RPMI8226 (cell line): ENCODE measurements around the gene KIZ.

Experiments
- DNase-seq: peaks from one replicate; pipeline ENCODE4 v3.0.0-alpha.2; 2015

Gene KIZ

GRCh38 chr20:21104921-21105320 lies 21.0 kb upstream of the KIZ start:
- no peak for DNase-seq

- DNase-seq, result no peak
Observed at GRCh38 chr20:21105429-21106170, 20.3 kb upstream of the KIZ start.

DNA sequence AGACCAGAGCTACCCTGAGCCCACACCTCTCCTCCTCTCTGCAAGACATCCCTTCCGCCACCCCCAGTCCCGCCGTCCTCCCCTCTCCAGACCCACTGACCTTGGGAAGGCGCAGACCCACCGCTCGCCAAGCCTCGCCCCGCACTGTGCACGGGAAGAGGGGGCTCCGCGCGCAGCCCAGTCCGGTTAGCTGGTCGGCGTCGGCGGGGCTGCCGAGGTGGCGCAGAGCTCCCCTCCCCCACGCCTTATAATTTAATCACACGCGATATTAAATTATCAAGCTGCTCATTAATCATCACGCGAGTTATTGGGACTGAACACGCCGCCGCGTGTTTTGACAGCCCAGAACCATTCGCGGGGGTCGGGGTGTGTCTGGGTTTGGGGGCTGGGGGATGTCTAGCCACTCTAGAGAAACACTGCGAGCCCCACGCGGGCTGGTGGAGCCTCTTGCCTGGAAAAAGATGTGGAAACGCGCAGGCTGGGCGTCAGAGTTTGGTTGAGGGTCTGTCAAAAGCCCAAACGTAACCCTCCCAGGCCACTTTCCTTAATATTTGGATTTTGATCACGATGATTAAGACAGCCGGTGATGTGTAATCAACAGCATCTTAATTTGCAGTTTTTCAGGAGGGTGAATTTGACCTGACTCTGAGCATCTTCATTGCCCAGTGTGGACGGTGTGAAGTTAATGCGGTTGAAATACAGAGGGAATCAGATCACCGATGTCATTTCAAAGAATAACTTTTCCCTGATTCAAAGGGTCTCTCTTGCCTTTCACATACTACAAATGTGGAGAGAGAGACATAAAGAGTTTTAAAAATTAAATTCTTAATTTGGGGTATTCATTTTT lies 19.5 kb upstream of the KIZ start, which contains the start of gene LINC00237:
LINC00237 (minus strand) TSS at position 188 of the 847 bp plus-strand sequence.
- no peak for DNase-seq

GRCh38 chr20:21109144-21109543 lies 16.7 kb upstream of the KIZ start:
- DNase-seq, result no peak

DNA sequence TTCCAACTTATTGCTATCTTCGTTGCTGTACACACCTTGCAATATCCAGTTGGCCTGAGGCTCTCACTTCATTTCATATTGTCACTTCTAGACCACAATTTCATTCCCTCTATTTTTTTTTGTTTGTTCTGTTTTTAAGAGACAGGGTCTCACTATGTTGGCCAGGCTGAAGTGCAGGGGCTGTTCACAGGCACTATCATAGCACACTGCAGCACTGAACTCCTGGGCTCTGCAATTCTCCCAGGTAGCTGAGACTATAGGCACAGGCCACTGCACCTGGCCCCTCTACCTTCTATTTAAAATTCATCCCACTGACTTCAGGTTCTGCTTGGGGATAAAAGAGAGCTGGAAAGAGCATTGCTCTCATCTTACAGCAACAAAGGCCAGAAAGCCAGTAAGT lies 15.1 kb upstream of the KIZ start:
- DNase-seq, result no peak

GRCh38 chr20:21111416-21111815 lies 14.5 kb upstream of the KIZ start:
- DNase-seq, result no peak

- DNase-seq, result no peak
Observed at GRCh38 chr20:21113697-21114096, 12.2 kb upstream of the KIZ start.

GRCh38 chr20:21114584-21114983 lies 11.3 kb upstream of the KIZ start:
- DNase-seq, result no peak

DNA sequence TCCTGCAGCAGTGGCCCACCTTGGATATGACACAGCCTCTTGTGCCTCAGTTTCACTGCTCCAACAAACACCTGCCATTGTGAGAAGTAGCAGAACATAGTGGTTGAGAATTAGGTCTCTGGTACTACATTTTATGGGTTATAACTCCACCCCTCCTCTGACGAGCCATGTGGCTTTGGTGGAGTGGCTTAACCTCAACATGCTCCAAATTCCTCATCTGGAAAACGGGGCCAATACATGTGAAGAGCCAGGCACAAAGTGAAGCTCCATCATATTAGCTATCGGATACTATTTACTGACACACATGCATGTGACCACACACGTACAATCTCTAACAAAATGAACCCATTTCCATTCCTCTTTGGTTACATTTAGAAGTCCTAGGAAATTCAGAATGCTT lies 8.4 kb upstream of the KIZ start:
- DNase-seq, result no peak

DNA sequence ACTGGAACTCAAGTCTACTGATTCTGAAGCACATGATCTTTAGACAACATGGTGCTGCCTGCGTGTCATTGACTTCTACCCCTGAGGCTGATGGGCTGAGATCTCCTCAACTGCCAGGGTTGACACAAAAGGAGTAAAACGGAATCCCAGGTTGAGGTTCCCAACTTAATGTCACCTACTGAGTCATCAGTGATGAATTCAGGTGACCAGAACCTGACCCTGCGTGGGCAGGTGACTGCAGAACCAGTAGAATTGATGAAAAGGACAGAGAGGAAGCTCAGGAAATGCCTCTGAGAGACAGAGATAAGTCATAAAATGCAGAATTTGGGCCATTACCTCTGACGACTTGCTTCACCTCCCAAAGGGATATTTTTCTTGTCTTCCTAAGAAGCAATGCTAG lies 7.7 kb upstream of the KIZ start:
- DNase-seq, result no peak

DNA sequence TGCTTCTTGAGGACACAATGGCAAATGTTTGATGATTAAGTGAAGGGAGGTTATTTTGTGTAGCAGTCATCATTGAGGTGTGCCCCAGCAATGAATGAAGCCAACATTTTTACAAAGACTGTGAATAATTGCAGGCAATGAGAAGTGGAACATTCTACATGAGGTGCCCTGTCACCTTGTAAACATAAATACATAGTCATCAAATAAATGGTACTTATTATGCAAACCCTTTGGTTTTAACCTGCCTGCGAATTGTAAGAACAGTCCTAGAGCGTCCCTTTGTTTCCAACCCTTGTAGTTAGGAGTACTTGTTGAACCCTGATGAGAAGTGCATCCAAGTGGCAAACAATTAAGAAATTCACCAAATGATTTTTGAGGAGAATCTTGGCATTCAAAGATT lies 7.1 kb upstream of the KIZ start:
- DNase-seq, result no peak

- DNase-seq, result no peak
Observed at GRCh38 chr20:21124190-21124589, 1.7 kb upstream of the KIZ start.

DNA sequence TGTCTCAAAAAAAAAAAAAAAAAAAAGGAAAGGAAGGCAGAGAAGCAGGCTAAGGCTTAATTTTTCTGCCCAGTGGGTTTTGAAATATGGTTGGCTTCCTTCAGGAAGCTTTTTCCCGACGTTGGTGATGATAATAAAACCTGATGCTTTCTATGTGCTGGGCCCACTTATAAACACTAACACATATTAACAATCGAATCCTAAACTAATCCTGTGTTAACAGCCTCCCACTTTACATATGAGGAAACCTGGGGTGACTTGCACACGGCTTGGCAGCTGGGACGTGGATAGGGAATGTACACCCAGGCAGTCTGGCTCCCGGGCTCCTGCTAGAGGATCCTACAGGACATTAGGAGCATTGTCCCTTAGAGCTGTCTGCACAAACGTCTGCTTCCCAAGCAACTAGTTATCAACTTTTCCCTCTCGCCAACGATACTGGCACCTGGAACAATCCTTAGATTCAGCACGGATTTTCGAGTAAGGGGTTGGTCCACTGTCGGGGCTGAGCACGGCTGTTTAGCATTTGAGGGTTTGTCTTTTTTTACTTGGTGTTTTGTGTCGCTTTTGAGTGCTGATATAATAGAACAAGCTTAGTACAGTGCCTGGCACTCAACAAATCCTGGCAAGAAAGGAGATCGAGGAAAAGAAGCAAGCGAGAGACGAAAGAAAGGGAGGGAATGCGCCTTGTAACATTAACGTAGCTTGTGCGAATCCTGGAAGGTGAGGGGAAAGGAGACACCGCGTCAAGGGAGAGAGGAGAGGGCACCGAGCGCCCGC lies 622 bp upstream of the KIZ start:
- no peak for DNase-seq

DNA sequence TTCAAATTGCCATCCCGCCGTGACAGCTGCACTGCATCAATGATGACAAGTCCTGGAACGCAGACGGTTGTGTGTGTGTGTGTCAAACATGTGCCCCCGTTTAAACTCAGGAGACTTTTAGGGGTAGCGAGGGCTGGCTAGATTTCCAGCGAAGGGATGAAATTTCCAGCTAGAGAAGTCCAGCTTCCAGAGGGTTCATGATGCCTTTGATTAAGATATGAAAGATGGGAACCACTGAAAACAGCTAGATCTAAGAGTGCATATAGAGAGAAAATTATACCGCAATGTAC lies 644 bp downstream of the KIZ start:
- DNase-seq, result no peak

- no peak for DNase-seq
Observed at GRCh38 chr20:21127201-21127981, 1.5 kb downstream of the KIZ start.

GRCh38 chr20:21129861-21130260 lies 4.0 kb downstream of the KIZ start:
- DNase-seq, result no peak

- no peak for DNase-seq
Observed at GRCh38 chr20:21133404-21133803, 7.5 kb downstream of the KIZ start.

DNA sequence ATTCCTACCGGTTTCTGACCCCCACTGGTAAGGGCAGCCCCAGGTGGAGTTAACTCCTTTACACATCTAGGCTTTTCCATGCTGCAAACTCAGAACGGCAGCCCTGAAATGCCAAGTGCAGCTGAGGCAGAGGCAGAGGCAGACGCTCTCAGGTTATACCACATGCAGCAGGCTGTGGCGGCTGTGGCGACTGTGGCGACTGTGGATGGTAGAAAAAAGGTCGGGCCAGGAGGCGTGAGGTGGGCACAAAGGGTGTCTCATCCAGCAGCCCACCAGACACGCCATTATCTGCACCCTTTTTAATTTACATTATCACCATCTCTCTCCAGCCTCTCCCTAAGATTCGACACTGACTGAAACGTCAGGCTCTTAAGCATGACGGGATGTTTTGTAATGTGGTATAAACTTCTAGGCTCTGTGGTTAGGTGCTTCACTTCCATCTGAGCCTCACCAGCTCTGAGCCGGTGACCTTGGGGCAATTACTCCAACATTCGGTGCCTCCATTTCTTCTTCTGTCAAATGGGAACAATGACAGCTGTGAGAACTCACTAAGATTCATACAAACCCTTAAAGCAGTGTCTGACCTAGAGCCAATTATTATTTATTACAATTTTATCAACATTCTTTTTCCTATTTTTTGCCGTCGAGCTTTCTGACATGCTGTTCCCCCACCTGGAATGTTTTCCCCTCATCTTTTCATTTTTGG lies 8.2 kb downstream of the KIZ start:
- DNase-seq, result no peak

DNA sequence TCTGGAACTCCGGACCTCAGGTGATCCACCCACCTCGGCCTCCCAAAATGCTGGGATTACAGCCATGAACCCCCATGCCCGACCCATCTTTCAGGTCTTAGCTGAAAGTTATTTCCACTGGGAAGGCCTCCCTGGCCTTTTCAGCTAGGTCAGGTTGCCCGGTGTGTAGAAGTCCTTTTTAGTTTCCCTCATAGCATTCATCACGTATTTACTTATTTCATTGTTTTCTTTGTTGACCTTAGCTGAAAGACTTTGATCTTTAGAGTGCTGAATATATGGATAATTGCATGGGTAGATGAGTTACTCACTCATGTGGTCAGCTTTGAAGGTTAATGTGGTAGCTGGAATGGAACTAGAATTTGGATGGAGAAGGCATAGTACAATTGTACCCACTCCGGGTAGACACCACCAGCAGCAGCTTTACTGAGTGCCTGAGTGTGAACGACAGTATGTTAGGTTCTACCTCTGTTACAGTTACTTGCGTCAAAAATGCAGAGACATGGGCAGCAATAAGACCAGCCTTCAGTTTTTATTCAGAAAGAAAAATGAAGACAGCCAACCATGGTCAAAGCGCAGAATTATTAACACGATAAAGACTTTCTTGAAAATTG lies 9.1 kb downstream of the KIZ start:
- no peak for DNase-seq

DNA sequence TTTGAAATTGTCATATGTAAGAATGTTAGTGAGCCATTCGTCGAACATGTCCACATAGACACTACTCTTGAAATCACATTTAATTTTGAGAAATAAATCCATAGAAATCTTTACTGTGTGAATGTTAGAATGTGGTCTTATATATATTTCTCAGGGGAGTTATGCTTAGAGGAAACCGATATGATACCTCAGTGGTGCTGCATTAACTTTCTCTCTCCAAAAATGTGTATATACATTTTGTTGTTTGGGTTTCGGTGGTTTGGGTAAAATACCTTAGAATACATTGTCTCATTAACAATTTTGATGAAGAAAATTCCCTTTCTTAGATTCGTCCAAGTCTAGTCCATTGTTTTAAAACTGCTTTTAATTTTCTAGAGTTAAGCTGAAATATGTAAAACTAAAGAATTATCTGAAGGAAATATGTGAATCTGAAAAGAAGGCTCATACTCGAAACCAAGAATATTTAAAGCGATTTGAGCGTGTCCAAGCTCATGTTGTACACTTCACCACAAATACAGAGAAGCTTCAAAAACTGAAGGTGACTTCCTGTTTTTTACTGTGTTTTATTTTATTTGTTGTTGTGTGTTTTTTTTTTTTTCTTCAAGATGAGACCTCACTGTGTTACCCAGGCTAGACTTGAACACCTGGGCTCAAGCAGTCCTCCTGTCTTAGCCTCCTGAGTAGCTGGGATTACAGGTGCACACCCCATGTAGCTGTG lies 10.3 kb downstream of the KIZ start:
- DNase-seq, result no peak

GRCh38 chr20:21137078-21137477 lies 11.2 kb downstream of the KIZ start:
- no peak for DNase-seq
